HepG2 (cell line): Measurements from ENCODE around the gene AGAP1. TPM values are rescaled to one million over a fixed set of nuclear protein-coding genes. Genes with fewer than 3 reads are reported as not detected.

Experiments
- ATAC-seq: fragments of 200-7000 bp; cut with Tn5 transposase; 3 replicates; pipeline ENCODE4 v1.9.1; 2020; ENCODE audit warnings: mild to moderate bottlenecking, moderate library complexity
- BruUV-seq: library from RNA; stranded (reverse); fragments of 400-500 nt; replicated peaks from 2 replicates; lab custom pipeline; 2021; lab: Mats Ljungman, UMichigan
- CTCF ChIA-PET: fragments of 300-600 bp; formaldehyde crosslinking; extraction: SDS; loops from one replicate; lab custom pipeline; 2021; ENCODE audit warnings: low total read pairs, inconsistent platforms, low intra/inter-chr PET ratio; lab: Yijun Ruan, JAX
- POLR2A ChIA-PET: fragments of 350-600 bp; sonication (Branson Sonifier 250); formaldehyde crosslinking; loops from one replicate; lab custom pipeline; 2020; ENCODE audit warnings: antibody characterized with exemption, inconsistent platforms; lab: Yijun Ruan, JAX
- DNase-seq: peaks from one replicate; pipeline ENCODE4 v3.0.0-alpha.2; 2015; ENCODE audit warnings: low spot score
- FAIRE-seq: peaks from 3 replicates; lab custom pipeline; 2011; peaks lifted over from hg19 to GRCh38; lab: Jason Lieb, UNC
- H2AFZ ChIP-seq: one replicate; pipeline ENCODE4 v1.6.1; 2011; ENCODE audit warnings: low read length, inconsistent platforms
- H3K27ac ChIP-seq: fragments of 300-600 bp; 3 replicates; pipeline ENCODE4 v1.8.0; 2011; ENCODE audit warnings: mixed run types, mild to moderate bottlenecking, mixed read lengths, low read length, inconsistent platforms; ENCODE audit not compliant: insufficient read depth; ENCODE audit errors: extremely low read length
- H3K27me3 ChIP-seq, 2 experiments: fragments of 200-600 bp in 1 of 2; 2 replicates in 1 of 2; 3 replicates in 1 of 2; pipeline versions ENCODE4 v1.6.0 to v1.8.0; 2011; ENCODE audit warnings: low read length in 2 of 2, mild to moderate bottlenecking in 2 of 2, moderate library complexity in 2 of 2, inconsistent platforms in 1 of 2; ENCODE audit not compliant: insufficient read depth in 2 of 2, control insufficient read depth in 1 of 2
- H3K36me3 ChIP-seq, 2 experiments: fragments of 200-600 bp in 1 of 2; replicated peaks in 1 of 2; 2 replicates in 1 of 2; 3 replicates in 1 of 2; pipeline versions ENCODE4 v1.5.1 to v1.8.0; 2011; ENCODE audit warnings: low read length in 2 of 2, inconsistent platforms in 1 of 2; ENCODE audit not compliant: insufficient read depth in 2 of 2, control insufficient read depth in 1 of 2
- H3K4me1 ChIP-seq: 2 replicates; pipeline ENCODE4 v1.5.1; 2012; ENCODE audit warnings: low read length, inconsistent platforms; ENCODE audit not compliant: insufficient read depth
- H3K4me2 ChIP-seq: 2 replicates; pipeline ENCODE4 v1.6.0; 2011; ENCODE audit warnings: low read depth, low read length, inconsistent platforms
- H3K4me3 ChIP-seq, 3 experiments: fragments of 200-600 bp in 1 of 3; sonication (generic), shearing (Covaris generic) in 1 of 3; replicated peaks in 1 of 3; 2 replicates each; pipeline ENCODE4 v1.5.1; 2011 to 2016; ENCODE audit warnings: low read length in 3 of 3, inconsistent platforms in 2 of 3, low read depth in 2 of 3, mild to moderate bottlenecking in 2 of 3, control low read depth in 1 of 3, mixed read lengths in 1 of 3; ENCODE audit not compliant: insufficient read depth in 1 of 3
- H3K79me2 ChIP-seq: one replicate; pipeline ENCODE4 v1.6.1; 2011; ENCODE audit warnings: low read length, inconsistent platforms; ENCODE audit not compliant: insufficient read depth
- H3K9ac ChIP-seq: 2 replicates; pipeline ENCODE4 v1.6.0; 2011; ENCODE audit warnings: mild to moderate bottlenecking, low read depth, low read length, inconsistent platforms; ENCODE audit not compliant: insufficient read depth
- H3K9me3 ChIP-seq: 2 replicates; pipeline ENCODE4 v1.5.1; 2012; ENCODE audit warnings: mild to moderate bottlenecking, low read length
- H4K20me1 ChIP-seq: 2 replicates; pipeline ENCODE4 v1.6.0; 2011; ENCODE audit warnings: inconsistent platforms, mild to moderate bottlenecking, low read length, moderate library complexity; ENCODE audit not compliant: insufficient read depth
- ATF1 ChIP-seq: IDR thresholded peaks from 2 replicates; pipeline ENCODE4 v1.6.1; 2016; ENCODE audit warnings: mild to moderate bottlenecking, control low read depth
- CBX1 ChIP-seq: IDR thresholded peaks from one replicate; pipeline ENCODE4 v1.6.1; 2016; ENCODE audit warnings: antibody characterized with exemption, low read depth
- FOXP1 ChIP-seq, 2 experiments: fragments of 450-650 bp in 1 of 2; IDR thresholded peaks; 2 replicates each; pipeline ENCODE4 v1.6.1; 2017 to 2018; ENCODE audit warnings: antibody characterized with exemption in 1 of 2
- HNF4A ChIP-seq: sonication (generic); formaldehyde crosslinking; IDR thresholded peaks from 2 replicates; pipeline ENCODE4 v1.4.0; 2020; ENCODE audit warnings: missing genetic modification reagents
- HNF4G ChIP-seq, 2 experiments: sonication (generic) in 1 of 2; formaldehyde crosslinking in 1 of 2; IDR thresholded peaks; 2 replicates each; pipeline versions ENCODE4 v1.4.0 to v1.6.1; 2011 to 2020; ENCODE audit warnings: borderline replicate concordance in 2 of 2, low read depth in 2 of 2, mild to moderate bottlenecking in 2 of 2, low read length in 1 of 2, missing genetic modification reagents in 1 of 2, moderate library complexity in 1 of 2
- LCORL ChIP-seq, 2 experiments: fragments of 450-650 bp in 1 of 2; sonication (generic) in 1 of 2; formaldehyde crosslinking in 1 of 2; IDR thresholded peaks; 2 replicates each; pipeline versions ENCODE4 v1.5.0 to v1.6.1; 2017 to 2020; ENCODE audit warnings: antibody characterized with exemption in 1 of 2, missing genetic modification reagents in 1 of 2
- MIXL1 ChIP-seq: IDR thresholded peaks from 2 replicates; pipeline ENCODE4 v1.6.1; 2016
- MLLT10 ChIP-seq: sonication (generic); formaldehyde crosslinking; IDR thresholded peaks from 2 replicates; pipeline ENCODE4 v1.4.0; 2020; ENCODE audit warnings: missing genetic modification reagents
- ZFP36L1 ChIP-seq: sonication (generic); formaldehyde crosslinking; IDR thresholded peaks from 2 replicates; pipeline ENCODE4 v1.8.0; 2022; ENCODE audit warnings: mild to moderate bottlenecking, missing genetic modification reagents, moderate library complexity
- ZSCAN29 ChIP-seq: sonication (generic); formaldehyde crosslinking; conservative IDR thresholded peaks from 2 replicates; pipeline ENCODE4 v1.4.0; 2020; ENCODE audit warnings: mild to moderate bottlenecking, missing genetic modification reagents
- WGBS: methylation state at CpG from one replicate; pipeline ENCODE4 v1.1.6; 2017; ENCODE audit warnings: low lambda C conversion rate; 5-methylcytosine and 5-hydroxymethylcytosine counted together
- in situ Hi-C: cut with HindIII; loops from 2 replicates; pipeline ENCODE4 v1.10.0; 2017; ENCODE audit warnings: low pct_unique_long_range_greater_than_20kb; ENCODE audit not compliant: extremely low pct_ligation_motif_present
- intact Hi-C: fragments of 100-400 bp; cut with micrococcal nuclease; formaldehyde crosslinking; loops from one replicate; pipeline ENCODE4 v1.10.0; 2022; ENCODE audit not compliant: unreplicated experiment
- polyA plus RNA-seq, 8 experiments: library from polyadenylated mRNA; depleted of rRNA in 3 of 8; stranded (reverse) in 7 of 8; unstranded in 1 of 8; fragments of >200 nt; fragmentation: Illumina TruSeq in 4 of 8; extraction: Trizol in 4 of 8; gene quantifications; 2 replicates each; pipeline versions ENCODE4 v1.2.1 to v1.2.3, GENCODE V29; 2011 to 2016; ENCODE audit warnings: low read depth in 4 of 8, missing spikeins in 1 of 8, mixed read lengths in 1 of 8; ENCODE audit not compliant: insufficient read depth in 1 of 8
- total RNA-seq, 5 experiments: library from RNA; depleted of rRNA; stranded (reverse); fragments of >200 nt; fragmentation: Illumina TruSeq; extraction: Trizol; gene quantifications; 2 replicates each; pipeline ENCODE4 v1.2.3, GENCODE V29; 2016; ENCODE audit warnings: low read depth in 1 of 5
- TF ChIP-seq, protein P1 (sequence below): IDR thresholded peaks from 2 replicates; pipeline ENCODE4 v1.4.0; 2020; ENCODE audit warnings: mild to moderate bottlenecking, missing genetic modification reagents
- TF ChIP-seq, protein P2 (sequence below): IDR thresholded peaks from 2 replicates; pipeline ENCODE4 v1.6.1; 2016; ENCODE audit warnings: missing compliant biosample characterization, missing genetic modification reagents, borderline replicate concordance
- TF ChIP-seq, protein P3 (sequence below): sonication (generic); formaldehyde crosslinking; IDR thresholded peaks from 2 replicates; pipeline ENCODE4 v1.4.0; 2020; ENCODE audit warnings: missing genetic modification reagents

The AGAP1 gene
- total and polyA plus RNA-seq, 2 of the 13 experiments (the other 11 are each of a cell fraction or from before 2014, with no cell fraction given): 21.2 to 32.7 TPM

DNA sequence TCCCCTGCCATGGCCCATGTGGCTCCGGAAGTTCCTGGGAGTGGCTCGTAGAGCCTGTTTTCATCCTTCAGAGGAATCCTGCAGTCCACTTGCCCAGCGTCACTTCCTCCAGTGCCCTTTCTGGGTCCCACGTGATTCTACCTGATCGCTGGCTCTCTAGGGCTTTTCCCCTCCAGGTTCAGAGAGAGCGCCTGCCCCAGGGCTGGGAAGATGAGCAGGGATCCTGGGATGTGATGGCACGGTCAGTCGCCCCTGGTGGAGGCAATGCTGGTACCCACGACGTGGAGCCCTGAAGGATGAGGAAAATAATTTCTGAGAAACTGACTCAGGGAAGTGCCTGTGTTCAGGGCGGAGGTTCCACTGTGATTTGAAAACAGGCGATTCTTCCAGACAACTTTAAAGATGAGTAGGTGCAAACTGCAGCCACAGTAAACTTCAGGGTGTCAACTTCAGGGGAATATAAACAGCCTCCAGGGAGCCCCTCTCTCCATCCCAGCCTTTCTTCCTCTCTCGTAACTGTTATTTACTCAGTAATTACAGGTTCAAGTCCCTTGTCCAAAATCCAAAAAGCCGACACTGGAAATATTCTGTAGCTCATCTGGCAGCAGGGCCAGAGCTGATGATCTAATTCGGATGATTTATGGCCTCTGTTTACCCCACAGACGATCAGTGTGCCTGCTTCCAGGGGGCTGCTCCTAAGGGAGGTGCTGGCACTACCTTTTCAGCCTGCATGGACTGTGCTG, 105.9 kb downstream of the AGAP1 start:
- POLR2A ChIA-PET: no interaction called here
- Histone ChIP-seq H4K20me1 (peaks cover 56% of the 10 kb centered on the region), H3K9me3 (no peaks in the 10 kb centered on the region), H3K4me1 (peaks cover 55% of the 10 kb centered on the region), H3K79me2 (peaks cover 58% of the 10 kb centered on the region), H3K4me3 (no peak overlapping the region), H3K27ac (no peak overlapping the region), H3K27me3 (no peaks in the 10 kb centered on the region), H3K36me3 (peaks cover 3 to 6% of the 10 kb centered on the region in 2 experiments; a peak in 3 of 5 replicates), H3K9ac (no peak overlapping the region), H2AFZ (no peak overlapping the region), H3K4me2 (peak overlapping the region; percentile 16)
- in situ Hi-C loops: no loop called here
- FAIRE-seq (no peak), ATAC-seq (peak; percentile 42), DNase-seq (peak; percentile 55)
- intact Hi-C loops: loop anchor here (5.0 to 10.0 kb wide), 2 partner anchors 68 to 335 kb away; no protein-coding TSS in a partner anchor
- BruUV-seq: no TSS peak
- WGBS: 67% methylated on average over 16 of the region's 16 CpGs
- CTCF ChIA-PET: interaction anchor here (1.3 kb wide), 1 partner anchor 464 kb away, joined by 3 read pairs; no protein-coding TSS in a partner anchor
- TF ChIP-seq CBX1 (no peak), LCORL (IDR thresholded peaks at IDR 0.05) (0 out of 2 replicates have a peak, but pooled peaks have one; percentile 57), LCORL (CRISPR knock-in tag; IDR thresholded peaks at IDR 0.05) (peak; percentile 69; the same call in 1 of the 2 replicates), HNF4A (CRISPR knock-in tag) (peak; percentile 62), MLLT10 (CRISPR knock-in tag) (no peak), MIXL1 (CRISPR knock-in tag) (peak; percentile 49; the same call in 1 of the 2 replicates), FOXP1 (IDR thresholded peaks at IDR 0.05) (no peak), FOXP1 (CRISPR knock-in tag; IDR thresholded peaks at IDR 0.05) (peak; percentile 65; the same call in 1 of the 2 replicates), HNF4G (IDR thresholded peaks at IDR 0.05; ENCODE audit: borderline replicate concordance, low read depth, low read length) (peak; percentile 67; the same call in 1 of the 2 replicates), HNF4G (CRISPR knock-in tag; IDR thresholded peaks at IDR 0.05; ENCODE audit: borderline replicate concordance, low read depth) (no peak), ZFP36L1 (CRISPR knock-in tag) (no peak), ZSCAN29 (0 out of 2 replicates have a peak, but pooled peaks have one; percentile 24), ATF1 (CRISPR knock-in tag) (0 out of 2 replicates have a peak, but pooled peaks have one; percentile 13)
- TF ChIP-seq, protein P1, sequence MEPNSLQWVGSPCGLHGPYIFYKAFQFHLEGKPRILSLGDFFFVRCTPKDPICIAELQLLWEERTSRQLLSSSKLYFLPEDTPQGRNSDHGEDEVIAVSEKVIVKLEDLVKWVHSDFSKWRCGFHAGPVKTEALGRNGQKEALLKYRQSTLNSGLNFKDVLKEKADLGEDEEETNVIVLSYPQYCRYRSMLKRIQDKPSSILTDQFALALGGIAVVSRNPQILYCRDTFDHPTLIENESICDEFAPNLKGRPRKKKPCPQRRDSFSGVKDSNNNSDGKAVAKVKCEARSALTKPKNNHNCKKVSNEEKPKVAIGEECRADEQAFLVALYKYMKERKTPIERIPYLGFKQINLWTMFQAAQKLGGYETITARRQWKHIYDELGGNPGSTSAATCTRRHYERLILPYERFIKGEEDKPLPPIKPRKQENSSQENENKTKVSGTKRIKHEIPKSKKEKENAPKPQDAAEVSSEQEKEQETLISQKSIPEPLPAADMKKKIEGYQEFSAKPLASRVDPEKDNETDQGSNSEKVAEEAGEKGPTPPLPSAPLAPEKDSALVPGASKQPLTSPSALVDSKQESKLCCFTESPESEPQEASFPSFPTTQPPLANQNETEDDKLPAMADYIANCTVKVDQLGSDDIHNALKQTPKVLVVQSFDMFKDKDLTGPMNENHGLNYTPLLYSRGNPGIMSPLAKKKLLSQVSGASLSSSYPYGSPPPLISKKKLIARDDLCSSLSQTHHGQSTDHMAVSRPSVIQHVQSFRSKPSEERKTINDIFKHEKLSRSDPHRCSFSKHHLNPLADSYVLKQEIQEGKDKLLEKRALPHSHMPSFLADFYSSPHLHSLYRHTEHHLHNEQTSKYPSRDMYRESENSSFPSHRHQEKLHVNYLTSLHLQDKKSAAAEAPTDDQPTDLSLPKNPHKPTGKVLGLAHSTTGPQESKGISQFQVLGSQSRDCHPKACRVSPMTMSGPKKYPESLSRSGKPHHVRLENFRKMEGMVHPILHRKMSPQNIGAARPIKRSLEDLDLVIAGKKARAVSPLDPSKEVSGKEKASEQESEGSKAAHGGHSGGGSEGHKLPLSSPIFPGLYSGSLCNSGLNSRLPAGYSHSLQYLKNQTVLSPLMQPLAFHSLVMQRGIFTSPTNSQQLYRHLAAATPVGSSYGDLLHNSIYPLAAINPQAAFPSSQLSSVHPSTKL: peak; percentile 48
- TF ChIP-seq, protein P2, sequence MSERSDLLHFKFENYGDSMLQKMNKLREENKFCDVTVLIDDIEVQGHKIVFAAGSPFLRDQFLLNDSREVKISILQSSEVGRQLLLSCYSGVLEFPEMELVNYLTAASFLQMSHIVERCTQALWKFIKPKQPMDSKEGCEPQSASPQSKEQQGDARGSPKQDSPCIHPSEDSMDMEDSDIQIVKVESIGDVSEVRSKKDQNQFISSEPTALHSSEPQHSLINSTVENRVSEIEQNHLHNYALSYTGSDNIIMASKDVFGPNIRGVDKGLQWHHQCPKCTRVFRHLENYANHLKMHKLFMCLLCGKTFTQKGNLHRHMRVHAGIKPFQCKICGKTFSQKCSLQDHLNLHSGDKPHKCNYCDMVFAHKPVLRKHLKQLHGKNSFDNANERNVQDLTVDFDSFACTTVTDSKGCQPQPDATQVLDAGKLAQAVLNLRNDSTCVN: no peak
- TF ChIP-seq, protein P3, sequence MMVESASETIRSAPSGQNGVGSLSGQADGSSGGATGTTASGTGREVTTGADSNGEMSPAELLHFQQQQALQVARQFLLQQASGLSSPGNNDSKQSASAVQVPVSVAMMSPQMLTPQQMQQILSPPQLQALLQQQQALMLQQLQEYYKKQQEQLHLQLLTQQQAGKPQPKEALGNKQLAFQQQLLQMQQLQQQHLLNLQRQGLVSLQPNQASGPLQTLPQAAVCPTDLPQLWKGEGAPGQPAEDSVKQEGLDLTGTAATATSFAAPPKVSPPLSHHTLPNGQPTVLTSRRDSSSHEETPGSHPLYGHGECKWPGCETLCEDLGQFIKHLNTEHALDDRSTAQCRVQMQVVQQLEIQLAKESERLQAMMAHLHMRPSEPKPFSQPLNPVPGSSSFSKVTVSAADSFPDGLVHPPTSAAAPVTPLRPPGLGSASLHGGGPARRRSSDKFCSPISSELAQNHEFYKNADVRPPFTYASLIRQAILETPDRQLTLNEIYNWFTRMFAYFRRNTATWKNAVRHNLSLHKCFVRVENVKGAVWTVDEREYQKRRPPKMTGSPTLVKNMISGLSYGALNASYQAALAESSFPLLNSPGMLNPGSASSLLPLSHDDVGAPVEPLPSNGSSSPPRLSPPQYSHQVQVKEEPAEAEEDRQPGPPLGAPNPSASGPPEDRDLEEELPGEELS (CRISPR knock-in tag): peak; percentile 77
